Bronchial epithelial cell (primary cell): Measurements from ENCODE around the gene ICAM5. TPM values are rescaled to one million over a fixed set of nuclear protein-coding genes. Genes with fewer than 3 reads are reported as not detected.

ENCODE experiments used
- DNase-seq: peaks from one replicate; pipeline ENCODE4 v3.0.0-alpha.2; 2010; ENCODE audit warnings: low read depth
- FAIRE-seq: peaks from 2 replicates; lab custom pipeline; 2011; peaks lifted over from hg19 to GRCh38; lab: Jason Lieb, UNC
- H3K27me3 ChIP-seq: 2 replicates; pipeline ENCODE4 v1.5.1; 2011; ENCODE audit warnings: low read length; ENCODE audit not compliant: control insufficient read depth, insufficient read depth
- H3K36me3 ChIP-seq: 2 replicates; pipeline ENCODE4 v1.5.1; 2011; ENCODE audit warnings: low read length; ENCODE audit not compliant: control insufficient read depth, insufficient read depth
- H3K4me3 ChIP-seq: 2 replicates; pipeline ENCODE4 v1.5.1; 2011; ENCODE audit warnings: mild to moderate bottlenecking, low read depth, low read length, control low read depth
- CTCF ChIP-seq: IDR thresholded peaks from 2 replicates; pipeline ENCODE4 v1.5.1; 2011; ENCODE audit warnings: mild to moderate bottlenecking, moderate library complexity, low read length, control low read depth, inconsistent platforms; ENCODE audit not compliant: insufficient read depth, severe bottlenecking
- total RNA-seq: library from RNA; depleted of rRNA; stranded (reverse); fragments of >200 nt; gene quantifications from 2 replicates; pipeline ENCODE4 v1.2.1, GENCODE V29; 2014

The ICAM5 gene
- total RNA-seq, 1 donor from 2014 or later = 3.9 TPM

GRCh38 chr19:10266706-10267105 is 23.0 kb upstream of the ICAM5 start:
- FAIRE-seq (no peak), DNase-seq (no peak)
- no peak overlapping the region for H3K4me3 ChIP-seq
- no peaks in the 10 kb centered on the region for H3K27me3 ChIP-seq
- no peaks in the 10 kb centered on the region for H3K36me3 ChIP-seq
- no peak for TF ChIP-seq CTCF

DNA sequence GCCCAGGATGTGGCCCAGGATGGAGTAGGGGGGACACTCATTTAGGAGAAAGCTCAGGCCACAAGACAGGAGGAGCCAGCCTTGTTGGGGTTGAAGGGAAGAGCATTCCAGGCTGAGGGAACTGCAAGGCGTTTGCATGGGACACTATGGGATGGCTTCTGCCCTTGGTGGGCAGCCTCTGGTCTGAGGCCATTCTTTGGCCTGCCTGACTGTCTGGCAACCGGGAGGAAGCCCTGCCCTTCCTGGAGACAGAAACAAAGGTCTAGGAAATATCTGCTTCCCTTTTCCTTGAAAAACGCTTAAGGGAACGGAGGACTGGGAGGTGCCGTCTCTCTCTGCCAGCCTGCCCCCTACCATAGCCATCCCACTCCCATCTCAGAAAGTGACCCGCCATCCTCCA is 21.7 kb upstream of the ICAM5 start:
- Histone ChIP-seq H3K4me3 (no peak overlapping the region), H3K36me3 (no peaks in the 10 kb centered on the region), H3K27me3 (no peaks in the 10 kb centered on the region)
- FAIRE-seq (no peak), DNase-seq (no peak)
- no peak for TF ChIP-seq CTCF

DNA sequence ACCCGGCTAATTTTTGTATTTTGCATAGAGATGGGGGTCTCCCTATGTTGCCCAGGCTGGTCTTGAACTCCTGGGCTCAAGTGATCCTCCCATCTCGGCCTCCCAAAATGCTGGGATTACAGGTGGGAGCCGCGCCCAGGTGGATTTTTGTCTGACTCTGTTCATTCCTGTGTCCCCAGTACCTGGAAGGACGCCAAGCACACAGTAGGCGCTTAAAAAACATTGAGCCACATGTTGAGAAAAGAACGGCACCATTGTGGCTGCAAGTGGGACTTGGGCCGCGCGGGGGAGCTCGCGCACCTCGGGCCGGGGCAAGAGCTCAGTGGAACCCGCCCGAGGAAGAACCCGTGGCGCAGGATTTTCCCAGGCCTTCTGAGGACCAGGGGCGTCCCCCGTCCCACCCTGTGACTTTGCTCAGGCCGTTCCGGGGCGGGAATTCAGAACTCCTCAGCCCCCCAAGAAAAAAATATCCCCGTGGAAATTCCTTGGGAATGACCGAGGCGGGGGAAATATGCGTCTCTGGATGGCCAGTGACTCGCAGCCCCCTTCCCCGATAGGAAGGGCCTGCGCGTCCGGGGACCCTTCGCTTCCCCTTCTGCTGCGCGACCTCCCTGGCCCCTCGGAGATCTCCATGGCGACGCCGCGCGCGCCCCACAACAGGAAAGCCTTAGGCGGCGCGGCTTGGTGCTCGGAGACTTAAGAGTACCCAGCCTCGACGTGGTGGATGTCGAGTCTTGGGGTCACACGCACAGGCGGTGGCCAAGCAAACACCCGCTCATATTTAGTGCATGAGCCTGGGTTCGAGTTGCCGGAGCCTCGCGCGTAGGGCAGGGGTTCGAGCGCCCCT is 20.2 kb upstream of the ICAM5 start:
- peak; percentile 47 for DNase-seq

GRCh38 chr19:10270180-10270615 is 19.6 kb upstream of the ICAM5 start:
- Histone ChIP-seq H3K4me3 (peak overlapping the region; percentile 34), H3K27me3 (no peaks in the 10 kb centered on the region), H3K36me3 (no peaks in the 10 kb centered on the region)
- DNase-seq = no peak
- TF ChIP-seq CTCF = no peak
- FAIRE-seq = no peak

More for the DNA sequence above, 20.2 kb upstream of the ICAM5 start:
- no peak for FAIRE-seq
- TF ChIP-seq CTCF = peak; percentile 92
- Histone ChIP-seq H3K4me3 (peak overlapping the region; percentile 34), H3K27me3 (no peaks in the 10 kb centered on the region), H3K36me3 (no peaks in the 10 kb centered on the region)

- H3K27me3 ChIP-seq = no peaks in the 10 kb centered on the region
- TF ChIP-seq CTCF = peak; percentile 25
- no peaks in the 10 kb centered on the region for H3K36me3 ChIP-seq
- DNase-seq (peak; percentile 34), FAIRE-seq (no peak)
- peak within 1 kb of the TSS; percentile 34 for H3K4me3 ChIP-seq
Observed at GRCh38 chr19:10270616-10271394, 18.9 kb upstream of the ICAM5 start, which contains the start of gene ICAM1. TSS of gene ICAM1 (plus strand) at chr19:10271120. CDS start at chr19:10271160, 40 bp downstream.
